ENCODE measurements around the gene AMT.
"Not testable (repeated sequence)": the region's sequence is repeated elsewhere in the genome, so short reads cannot be mapped to it uniquely, and the experiment has no call there.

Gene AMT

DNA sequence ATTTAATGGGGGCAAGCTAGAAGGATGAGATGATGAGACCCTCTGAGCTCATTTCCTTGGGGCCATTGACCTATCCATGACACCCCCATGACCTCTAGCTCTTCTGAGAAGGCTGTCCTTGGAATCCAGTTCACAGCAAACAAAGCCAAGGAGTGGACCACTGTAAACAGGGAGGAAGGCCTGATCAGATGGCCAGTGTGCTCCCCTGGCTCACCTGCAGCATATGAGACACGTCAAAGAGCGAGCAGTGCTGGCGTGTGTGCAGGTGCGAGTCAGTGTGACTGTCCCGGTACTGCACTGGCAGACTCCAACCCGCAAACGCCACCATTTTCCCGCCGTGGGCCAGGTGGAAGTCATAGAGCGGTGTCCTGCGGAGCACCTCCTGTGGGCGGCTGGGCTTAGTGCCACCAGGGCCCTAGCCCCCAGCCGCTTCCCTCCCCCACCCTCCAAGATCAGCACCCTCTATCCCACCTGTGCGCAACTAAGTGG lies 339 bp downstream of the AMT start:
- DNase-seq: no peak

DNA sequence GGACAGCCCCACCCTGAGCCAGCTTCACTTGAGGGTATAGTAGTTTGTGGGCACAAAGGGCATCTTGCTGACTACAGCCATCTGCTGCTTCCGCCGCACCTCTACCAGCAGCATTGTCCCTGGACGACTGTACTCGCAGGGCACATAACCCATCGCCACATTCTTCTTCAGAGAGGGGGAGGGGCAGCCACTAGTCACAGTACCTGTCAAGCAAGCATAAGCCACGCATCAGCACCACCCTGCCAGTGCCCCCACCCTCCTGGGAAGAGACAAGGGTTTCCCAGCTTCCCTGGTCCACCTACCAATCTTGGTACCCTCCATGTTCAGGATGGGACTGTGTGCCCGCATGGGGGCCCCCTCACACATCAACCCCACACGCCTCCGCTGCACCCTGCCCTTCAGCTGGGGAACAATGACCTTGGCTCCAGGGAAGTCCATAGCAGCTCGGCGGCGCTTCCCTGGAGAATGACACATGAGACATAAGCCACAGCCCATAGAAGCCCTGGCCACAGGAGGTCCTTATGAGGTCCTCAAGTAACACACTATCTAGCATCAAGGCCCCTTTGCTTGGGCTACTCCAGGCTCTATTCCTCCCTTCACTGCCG lies 4.7 kb downstream of the AMT start:
- DNase-seq: no peak

DNA sequence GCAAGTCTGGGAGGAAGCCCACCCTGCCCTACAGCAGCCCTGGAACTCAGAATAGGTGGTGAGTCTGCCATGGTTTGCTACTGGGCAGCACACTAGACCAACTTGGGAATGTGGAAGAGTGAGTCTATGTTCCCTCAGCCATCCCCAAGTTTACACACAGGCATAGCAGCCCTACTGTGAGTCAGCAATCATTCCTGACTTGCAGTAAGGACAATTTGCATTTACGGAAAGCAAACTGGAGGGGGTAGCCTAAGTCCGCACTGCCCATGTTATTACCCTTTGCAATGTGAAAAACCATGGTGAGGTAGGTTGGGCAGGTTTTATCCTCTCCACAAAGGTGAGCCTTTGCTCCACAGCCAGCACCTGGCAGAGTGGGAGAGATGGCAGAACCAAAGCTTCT lies 5.4 kb downstream of the AMT start:
- no peak for DNase-seq

DNA sequence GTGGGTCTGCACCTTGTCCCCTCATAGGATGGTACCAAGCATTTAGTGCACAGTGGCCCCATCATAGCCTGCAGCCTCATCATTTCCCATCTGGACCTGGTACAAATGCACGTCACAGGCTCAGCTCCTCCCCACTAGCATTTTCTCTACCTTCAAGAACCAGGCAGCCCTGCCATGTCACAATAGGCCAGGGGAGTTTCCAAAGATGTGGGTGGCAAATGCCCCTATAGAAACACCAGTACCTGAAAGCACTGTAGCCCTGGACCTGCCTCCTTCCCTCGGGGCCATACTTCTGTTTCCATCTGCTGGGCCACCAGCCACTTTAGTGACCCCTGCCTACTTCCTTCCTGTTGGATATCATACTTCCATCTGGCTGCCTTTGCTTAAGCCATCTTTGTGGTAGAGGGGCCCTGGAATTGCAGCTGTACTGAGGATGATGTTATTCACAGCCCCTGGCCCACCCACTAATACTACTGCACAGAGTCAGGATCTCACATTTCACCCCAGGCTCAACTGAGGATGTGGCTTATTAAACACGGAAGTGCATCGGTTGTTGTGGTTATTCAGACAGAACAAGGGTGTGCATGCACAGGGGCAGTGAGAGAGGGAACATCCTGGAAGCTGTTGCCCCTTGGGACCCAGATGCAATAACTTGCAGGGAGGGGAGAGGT lies 6.2 kb downstream of the AMT start:
- peak; percentile 83 to 85 for DNase-seq

DNA sequence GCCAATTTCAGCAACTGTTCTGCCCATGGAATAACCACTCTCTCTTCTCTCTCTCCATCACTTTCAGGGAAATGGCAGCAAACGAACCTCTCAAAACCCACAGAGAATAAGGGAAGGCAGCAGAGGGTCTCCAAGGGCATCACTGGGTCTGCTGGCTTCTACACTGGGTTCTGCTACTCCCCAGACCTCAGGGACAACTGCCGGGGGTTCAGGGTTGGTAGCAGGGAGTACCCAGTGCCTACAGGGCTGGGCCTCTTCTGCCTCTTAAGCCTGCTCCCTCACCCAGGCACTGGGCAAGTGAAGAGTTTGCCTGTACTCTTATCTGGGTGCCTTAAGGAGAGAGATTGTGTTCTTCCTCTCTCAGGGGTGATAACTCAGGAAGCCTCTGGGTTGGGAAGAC lies 7.5 kb downstream of the AMT start:
- DNase-seq: no peak

DNA sequence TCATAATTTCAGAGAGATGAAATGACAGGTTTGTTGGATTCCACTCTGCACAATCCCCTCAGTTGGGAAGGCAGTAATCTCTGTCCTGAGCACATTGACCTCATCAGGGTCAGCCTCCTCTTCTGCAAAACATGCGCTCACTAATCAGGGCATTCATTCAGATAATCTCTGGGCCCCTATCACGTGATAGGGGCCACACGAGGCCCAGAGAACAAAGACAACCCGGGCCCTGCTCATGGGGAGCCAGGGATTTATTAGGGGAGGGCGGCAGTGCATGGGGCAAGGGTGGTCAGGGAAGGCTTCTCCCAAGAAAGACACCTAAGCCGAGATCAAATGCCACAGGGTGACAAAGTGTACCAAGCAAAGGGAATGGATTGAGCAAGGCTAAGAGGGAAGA lies 8.9 kb downstream of the AMT start:
- no peak for DNase-seq

DNA sequence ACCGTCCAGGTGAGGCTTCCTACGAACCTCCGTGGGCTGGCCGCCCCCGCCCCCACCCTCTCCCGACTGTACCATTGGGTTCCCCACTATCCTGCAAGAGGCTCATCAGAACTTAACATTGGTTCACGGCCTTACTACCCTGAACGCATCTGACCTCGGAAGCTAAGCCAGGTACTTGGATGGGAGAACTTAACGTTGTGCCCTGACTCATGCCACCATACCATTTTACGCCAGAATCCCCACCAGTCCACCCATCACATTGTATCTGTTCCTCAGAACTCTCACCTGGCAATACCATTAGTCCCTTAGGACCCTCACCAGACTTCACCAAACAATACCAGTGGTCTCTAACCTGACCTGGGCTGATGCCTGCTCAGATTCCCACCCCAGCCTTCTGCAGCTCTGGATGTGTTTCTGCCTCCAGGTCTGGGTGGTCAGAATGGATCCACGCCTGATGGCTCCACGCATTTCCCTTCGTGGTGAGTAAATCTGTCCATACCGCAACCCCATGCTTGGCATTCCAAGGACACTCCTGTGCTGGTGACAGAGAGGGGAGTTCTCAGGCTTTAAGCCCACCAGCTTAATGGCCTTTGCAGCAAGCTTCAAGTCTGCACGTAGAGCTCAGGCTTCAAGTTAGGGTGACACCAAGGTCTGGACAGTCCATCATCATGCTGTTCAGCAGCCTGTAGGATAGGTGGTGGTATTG lies 9.5 kb downstream of the AMT start:
- no peak for DNase-seq

DNA sequence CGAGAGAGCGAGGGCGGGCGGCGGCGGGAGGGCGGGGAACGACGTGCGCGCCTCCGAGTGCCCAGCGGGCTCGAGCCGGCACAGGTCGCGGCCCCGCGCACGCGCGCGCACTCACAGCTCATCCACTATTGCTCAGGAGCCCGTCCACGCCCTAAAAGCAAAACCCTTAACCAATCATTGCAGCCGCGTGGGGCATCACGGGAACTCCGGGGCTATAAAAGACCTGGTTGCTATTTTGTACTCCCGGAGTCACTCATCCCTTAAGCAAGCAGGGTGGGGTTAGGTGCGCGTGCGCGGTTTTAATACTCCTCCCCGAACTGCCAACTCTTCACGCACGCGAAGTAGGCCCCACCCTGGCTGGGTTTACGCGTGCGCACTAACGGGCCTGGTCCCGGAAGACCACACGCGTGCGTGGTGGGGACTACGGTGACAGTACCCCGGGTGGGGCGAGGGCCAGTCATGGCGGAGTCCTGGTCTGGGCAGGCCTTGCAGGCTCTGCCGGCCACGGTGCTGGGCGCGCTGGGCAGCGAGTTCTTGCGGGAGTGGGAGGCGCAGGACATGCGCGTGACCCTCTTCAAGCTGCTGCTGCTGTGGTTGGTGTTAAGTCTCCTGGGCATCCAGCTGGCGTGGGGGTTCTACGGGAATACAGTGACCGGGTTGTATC lies 10.2 kb downstream of the AMT start, which contains the start of the genes RHOA and TCTA:
Gene RHOA, minus strand, starts transcription at position 9 of the 664 bp plus-strand sequence. CDS start 36,387 bp downstream, outside the sequence.
Gene TCTA, plus strand, starts transcription at position 456 of the 664 bp plus-strand sequence. Its CDS starts 4 bp downstream, at position 460.
- peak; percentile 100 for DNase-seq

DNA sequence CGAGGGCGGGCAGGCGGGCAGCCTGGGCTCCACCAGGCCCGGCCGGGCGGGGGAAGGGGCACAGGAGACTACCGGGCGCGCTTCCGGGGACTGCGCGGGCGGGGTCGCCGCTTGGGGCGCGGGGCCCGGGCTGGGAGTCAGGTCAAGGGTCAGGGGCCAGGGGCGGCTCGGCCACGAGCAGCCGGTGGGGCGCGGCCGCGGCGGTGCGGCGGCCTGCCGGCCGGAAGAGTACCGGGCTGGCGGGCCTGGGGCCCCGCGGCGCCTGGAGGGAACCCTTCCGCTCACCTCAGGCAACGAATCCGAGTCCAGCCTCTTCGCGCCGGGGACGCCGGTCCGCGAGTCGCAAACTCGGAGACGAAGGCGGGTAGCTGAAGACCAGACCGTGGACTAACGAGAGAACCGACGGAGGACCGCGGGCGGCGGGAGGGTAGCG lies 10.7 kb downstream of the AMT start:
- DNase-seq: peak in 1 of 2 donors; percentile 61

DNA sequence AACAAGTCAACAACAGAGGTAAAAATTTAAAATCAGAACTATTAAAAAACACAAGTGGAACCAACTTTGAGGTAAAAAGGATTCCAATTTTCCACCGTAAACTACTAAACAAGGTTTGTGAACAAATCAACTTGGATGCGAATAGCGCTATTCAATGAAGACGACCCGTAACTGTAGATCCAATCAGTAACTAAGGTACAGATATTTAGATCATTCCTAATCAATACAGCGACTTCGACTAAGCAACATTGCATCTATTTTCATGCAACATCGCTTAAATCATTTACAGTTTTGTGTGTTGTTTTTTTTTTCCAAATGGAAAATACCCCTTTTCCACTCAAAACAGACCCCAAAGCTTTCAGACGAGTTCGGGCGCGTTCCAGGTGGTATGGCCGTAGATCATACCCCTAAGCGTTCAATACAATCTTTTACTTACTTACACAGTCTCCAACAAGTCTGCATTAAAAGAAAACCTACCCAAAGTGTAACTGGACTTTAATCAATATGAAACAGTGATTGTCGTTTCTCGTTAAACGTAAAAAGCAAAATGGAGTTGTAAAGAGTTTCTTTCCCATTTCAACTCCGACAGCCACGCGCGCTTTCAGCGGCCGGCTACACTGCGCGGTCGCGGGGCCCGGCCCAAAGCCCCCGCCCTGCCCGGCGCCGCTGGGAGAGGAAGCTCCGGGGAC lies 11.3 kb downstream of the AMT start:
- DNase-seq: no peak

DNA sequence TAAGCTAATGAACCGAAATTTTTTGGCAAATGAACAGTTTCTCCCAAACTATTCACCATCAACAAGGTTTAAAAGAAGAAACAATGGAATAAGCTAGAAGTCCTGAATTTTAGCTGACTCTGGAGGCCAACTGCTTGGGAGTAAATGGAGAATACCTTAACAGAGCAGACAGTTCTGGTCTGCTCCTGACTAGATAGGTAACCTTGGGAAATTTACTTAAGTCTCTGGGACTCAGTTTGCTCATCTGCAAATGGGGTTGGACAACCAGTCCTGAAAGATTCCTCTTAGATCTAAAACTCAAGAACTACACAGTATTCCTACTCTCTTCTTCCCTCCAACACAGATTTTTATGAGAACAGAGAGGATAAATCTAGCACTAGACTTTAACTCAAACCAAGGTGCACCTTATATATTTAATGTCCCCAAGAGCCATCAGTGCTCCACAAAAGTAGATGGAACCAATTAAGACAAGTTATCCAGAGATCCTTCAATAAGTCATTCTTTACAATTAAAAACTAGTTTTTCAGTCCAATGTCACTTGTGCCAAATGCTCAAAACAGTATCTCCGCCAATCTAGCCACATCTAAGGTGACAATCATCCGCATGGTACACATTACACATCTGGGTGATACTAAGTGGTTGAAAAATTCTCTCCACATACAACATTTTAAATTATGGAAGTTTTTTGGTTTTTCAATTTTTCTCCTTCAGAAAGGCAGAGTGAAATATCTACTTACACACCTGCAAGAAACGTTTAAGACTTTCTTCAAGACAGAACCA lies 12.0 kb downstream of the AMT start:
- peak in 1 of 2 donors; percentile 48 for DNase-seq

DNA sequence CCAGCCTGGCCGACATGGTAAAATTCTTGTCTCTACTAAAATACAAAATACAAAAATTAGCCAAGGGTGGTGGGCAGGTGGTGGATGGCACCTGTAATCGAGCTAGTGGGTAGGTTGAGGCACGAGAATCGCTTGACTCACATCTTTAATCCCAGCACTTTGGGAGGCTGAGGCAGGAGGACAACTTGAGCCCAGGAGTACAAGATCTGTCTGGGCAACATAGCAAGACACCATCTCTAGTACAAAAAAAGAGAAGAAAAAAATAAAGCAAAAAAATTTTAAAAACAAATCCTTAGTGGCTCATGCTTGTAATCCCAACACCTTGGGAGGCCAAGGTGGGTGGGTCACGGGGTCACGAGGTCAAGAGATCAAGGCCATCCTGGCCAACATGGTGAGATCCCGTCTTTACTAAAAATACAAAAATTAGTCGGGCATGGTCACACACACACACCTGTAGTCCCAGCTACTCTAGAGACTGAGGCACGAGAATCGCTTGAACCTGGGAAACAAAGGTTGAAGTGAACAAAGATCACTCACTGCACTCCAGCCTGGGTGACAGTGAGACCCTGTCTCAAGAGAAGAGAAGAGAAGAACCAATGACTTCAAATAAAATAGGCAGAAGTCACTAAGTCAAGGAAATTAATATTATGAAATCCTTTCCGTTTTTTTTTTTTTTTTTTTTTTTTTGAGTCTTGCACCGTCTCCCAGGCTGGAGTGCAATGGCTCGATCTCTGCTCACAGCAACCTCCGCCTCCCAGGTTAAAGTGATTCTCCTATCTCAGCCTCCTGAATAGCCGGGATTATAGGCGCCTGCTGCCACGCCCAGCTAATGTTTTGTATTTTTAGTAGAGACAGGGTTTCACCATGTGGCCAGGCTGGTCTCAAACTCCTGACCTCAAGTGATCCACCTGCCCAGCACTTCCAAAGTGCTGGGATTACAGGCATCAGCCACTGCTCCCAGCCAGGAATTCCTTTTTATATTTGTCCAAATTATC lies 15.4 kb downstream of the AMT start:
- no peak for DNase-seq

DNA sequence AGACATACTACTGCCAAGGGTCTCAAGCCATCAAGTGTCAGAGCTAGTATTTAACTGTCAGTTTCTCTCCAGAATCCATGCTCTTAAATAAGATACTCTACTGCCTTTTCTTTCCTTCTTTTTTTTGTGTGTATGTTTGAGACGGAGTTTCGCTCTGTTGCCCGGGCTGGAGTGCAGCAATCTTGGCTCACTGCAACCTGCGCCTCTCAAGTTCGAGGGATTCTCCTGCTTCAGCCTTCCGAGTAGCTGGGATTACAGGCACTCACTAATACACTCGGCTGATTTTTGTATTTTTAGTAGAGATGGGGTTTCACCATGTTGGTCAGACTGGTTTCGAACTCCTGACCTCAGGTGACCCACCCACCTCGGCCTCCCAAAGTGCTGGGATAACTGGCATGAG lies 16.7 kb downstream of the AMT start:
- not testable (repeated sequence) for DNase-seq

DNA sequence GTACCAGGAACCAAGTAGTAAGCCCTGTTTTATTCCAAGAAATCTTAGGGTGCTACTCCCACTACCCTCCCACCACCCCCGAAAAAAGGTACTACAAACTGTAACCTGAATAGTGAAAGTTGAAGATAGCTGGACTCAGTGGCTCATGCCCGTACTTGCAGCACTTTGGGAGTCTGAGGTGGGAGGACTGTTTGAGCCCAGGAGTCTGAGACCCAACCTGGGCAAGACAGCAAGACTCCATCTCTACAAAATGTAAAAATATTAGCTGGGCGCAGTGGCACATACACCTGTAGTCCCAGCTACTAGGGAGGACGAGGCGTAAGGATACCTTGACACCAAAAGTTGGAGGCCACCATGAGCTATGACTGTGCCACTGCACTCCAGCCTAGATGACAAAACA lies 18.4 kb downstream of the AMT start:
- no peak for DNase-seq

DNA sequence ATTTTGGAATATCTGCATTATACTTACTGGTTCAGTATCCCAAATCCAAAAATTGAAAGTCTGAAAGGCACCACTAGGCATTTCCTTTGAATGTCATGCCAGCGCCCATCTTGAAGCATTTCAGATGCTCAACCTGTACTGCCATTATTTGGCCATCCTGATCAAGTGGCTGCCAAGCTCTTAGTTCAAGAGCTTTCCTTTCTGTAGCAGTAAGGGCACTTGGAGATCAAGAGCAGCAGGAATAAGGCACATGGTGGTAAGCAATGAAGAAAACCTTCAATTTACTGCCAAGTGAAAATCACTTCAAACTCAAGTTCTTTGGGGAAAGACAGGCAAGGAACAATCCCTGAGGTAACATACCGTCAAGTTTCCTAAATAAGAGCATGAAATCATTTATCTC lies 20.5 kb downstream of the AMT start:
- DNase-seq: no peak

DNA sequence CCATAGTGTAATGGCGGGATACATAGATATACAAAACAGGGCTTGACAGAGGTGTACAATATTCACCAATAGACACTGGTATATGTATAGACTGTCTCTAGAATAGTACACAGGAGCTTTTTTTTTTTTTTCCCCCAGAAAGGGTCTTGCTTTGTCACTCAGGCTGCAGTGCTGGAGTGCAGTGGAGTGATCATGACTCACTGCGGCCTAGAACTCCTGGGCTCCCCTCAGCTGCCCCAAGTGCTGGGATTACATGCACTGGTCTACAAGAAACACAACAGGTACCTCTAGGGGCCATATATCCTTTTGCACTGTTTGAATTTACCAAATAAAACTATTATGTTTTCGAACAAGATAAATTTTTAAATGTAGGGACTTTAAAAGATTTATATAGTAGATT lies 22.8 kb downstream of the AMT start:
- DNase-seq: no peak

DNA sequence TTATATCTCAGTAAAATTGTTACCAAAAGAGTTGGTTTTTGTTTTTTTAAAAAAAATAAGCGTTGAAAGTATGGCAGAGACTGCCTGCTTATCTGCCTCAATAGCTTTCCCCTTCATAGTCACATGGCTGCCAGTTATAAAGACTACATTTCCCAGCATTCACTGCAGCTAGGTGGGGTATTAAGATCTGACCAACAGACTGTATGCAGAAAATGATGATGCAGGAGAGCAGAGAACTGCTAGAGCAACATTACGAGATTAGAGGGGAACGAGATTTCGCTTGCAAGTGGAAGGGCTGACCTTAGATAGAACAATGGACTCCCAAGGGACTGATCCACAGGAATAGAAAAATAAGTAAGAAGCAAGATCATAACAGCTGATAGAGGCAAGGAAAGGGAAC lies 24.8 kb downstream of the AMT start:
- peak in 1 of 2 donors; percentile 33 for DNase-seq

DNA sequence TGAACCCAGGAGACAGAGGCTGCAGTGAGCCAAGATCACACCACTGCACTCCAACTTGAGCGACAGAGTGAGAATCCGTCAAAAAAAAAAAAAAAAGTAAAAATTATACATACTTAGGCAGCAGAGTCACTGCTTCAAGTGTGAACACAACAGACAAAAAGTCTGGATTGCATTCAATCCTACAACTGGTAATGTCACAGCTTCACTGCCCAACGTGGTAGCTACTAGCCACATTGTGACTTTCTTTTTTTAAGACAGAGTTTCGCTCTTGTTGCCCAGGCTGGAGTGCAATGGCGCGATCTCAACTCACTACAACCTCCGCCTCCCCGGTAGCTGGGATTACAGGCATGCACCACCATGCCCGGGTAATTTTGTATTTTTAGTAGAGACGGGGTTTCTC lies 31.0 kb downstream of the AMT start:
- DNase-seq: not testable (repeated sequence)

DNA sequence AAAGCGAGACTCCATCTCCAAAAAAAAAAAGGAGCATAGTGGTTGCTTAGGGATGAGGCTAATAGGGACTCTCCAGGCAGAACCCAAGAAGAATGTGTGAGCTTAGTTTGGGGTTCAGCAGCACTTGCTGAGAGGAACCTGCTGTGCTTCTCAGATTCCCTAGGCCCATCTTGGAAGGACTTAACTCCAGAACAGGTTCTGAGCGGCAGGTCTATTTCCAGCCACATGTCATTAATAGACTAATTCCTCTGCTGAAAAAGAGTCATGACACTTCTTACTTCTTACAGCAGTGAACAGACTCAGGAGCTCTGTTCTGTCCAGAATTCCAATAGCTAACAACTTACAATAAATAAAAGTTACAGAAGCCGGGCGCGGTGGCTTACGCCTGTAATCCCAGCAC lies 33.0 kb downstream of the AMT start:
- DNase-seq: no peak

DNA sequence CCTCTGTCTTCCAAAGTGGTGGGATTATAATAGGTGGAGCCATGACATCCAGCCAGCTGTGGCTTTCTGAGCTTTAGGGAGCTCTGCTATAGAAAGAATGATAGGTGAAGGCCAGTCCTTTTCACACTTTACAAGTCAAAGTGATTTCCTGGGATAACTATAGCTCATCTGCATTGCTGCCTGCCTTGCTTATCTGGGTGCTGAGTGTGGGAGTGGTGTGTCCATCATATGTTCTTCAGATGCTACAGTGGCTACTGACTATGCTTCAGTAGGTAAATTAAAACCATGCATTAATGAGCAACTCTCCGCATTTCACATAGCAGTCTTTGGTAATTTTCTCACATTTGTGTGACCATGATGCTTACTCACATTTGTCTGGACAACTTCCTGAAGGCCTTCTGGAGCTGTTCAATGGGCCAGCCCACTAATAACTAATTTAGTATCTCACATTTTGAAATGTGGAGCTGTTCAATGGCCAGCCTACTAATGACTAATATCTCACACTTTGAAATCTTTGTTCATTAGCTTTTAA lies 33.9 kb downstream of the AMT start:
- DNase-seq: no peak

Data from CD4-positive, alpha-beta T cell treated with Interleukin-4 for 1 hour (primary cell).